Lung (tissue), 12 donors: Measurements from ENCODE around the gene ZNF362. TPM values are rescaled to one million over a fixed set of nuclear protein-coding genes. Genes with fewer than 3 reads are reported as not detected.

Experiments
- ATAC-seq: fragments of 200-7000 bp; cut with Tn5 transposase; one replicate; pipeline ENCODE4 v1.9.1; 2020; ENCODE audit warnings: moderate number of reproducible peaks; ENCODE audit not compliant: insufficient read depth, low FRiP score
- DNase-seq, 3 donors: peaks; one replicate each; pipeline ENCODE4 v3.0.0-alpha.2; 2013 to 2017
- H3K27ac ChIP-seq, 2 donors: one replicate each; pipeline ENCODE4 v1.5.1; 2013; ENCODE audit warnings: mild to moderate bottlenecking in 2 of 2, moderate library complexity in 2 of 2, control low read depth in 1 of 2, inconsistent platforms in 1 of 2, low read depth in 1 of 2, low read length in 1 of 2
- H3K27me3 ChIP-seq, 3 donors: one replicate each; pipeline ENCODE4 v1.5.1; 2013; ENCODE audit warnings: low read length in 2 of 3; ENCODE audit not compliant: control insufficient read depth in 3 of 3, insufficient read depth in 3 of 3
- H3K36me3 ChIP-seq, 4 donors: one replicate each; pipeline ENCODE4 v1.5.1; 2013; ENCODE audit warnings: low read length in 4 of 4, mild to moderate bottlenecking in 1 of 4, moderate library complexity in 1 of 4; ENCODE audit not compliant: control insufficient read depth in 4 of 4, insufficient read depth in 4 of 4
- H3K4me1 ChIP-seq, 5 donors: one replicate each; pipeline ENCODE4 v1.5.1; 2013; ENCODE audit warnings: low read length in 5 of 5, mild to moderate bottlenecking in 2 of 5, moderate library complexity in 1 of 5; ENCODE audit not compliant: control insufficient read depth in 5 of 5, insufficient read depth in 5 of 5
- H3K4me3 ChIP-seq: one replicate; pipeline ENCODE4 v1.5.1; 2013; ENCODE audit warnings: mild to moderate bottlenecking, control low read depth, moderate library complexity
- H3K9ac ChIP-seq, 2 donors: one replicate each; pipeline ENCODE4 v1.5.1; 2013; ENCODE audit warnings: low read length in 2 of 2, control low read depth in 1 of 2; ENCODE audit not compliant: insufficient read depth in 1 of 2
- H3K9me3 ChIP-seq, 4 donors: one replicate each; pipeline ENCODE4 v1.5.1; 2013; ENCODE audit warnings: low read length in 3 of 4, mild to moderate bottlenecking in 1 of 4, moderate library complexity in 1 of 4; ENCODE audit not compliant: control insufficient read depth in 4 of 4, insufficient read depth in 3 of 4
- CTCF ChIP-seq: IDR thresholded peaks from 2 replicates; pipeline ENCODE4 v1.5.1; 2012; ENCODE audit warnings: mild to moderate bottlenecking; ENCODE audit errors: control extremely low read depth, extremely low read depth
- WGBS, 2 donors: extraction: QIAGEN DNeasy Blood & Tissue Kit; methylation state at CpG; one replicate each; pipeline ENCODE4 v1.1.7; 2013; 5-methylcytosine and 5-hydroxymethylcytosine counted together
- polyA plus RNA-seq, 2 donors: library from polyadenylated mRNA; stranded (reverse); fragments of 200-250 nt; gene quantifications; one replicate each; pipeline ENCODE4 v1.2.1, GENCODE V29; 2013
- total RNA-seq, 2 donors: library from RNA; depleted of rRNA in 1 of 2; stranded (reverse); fragments of >200 nt in 1 of 2; gene quantifications; one replicate each; pipeline ENCODE4 v1.2.1, GENCODE V29; 2014 to 2021
- donor health status: control.
- donor health status: control.
- donor health status: Bipolar disorder and iron deficiency.
- donor health status: healthy.
- donor health status: DM: yes; HTN: yes; CAD: no.

ZNF362 gene
- total and polyA plus RNA-seq, 4 donors, result 10.2 to 35.0 (median 16.5) TPM

DNA sequence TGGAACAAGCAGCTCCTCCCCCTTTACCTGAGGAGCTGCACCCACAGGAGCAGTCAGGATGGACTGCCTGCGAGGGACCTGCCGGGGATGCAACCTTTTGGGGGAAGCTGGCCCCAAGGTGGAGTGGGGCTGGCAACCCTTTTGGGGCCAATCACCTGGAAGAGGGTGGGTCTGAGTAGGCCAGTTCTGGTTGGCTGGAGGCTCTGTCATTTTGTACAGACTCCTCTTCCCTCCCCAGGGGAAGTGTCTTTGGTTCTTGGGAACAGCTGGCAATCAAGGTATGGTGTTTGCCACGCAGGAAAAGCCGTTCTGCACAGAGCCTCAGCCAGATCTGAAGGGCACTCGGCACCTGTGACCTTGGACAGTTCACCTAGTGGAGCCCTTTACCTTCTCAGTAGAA is 64.9 kb downstream of the ZNF362 start:
- peaks cover 30 to 37% (median 34%) of the 10 kb centered on the region in 4 donors for H3K36me3 ChIP-seq
- no peaks in the 10 kb centered on the region for H3K27me3 ChIP-seq
- no peaks in the 10 kb centered on the region for H3K4me1 ChIP-seq
- ATAC-seq (no peak), DNase-seq (no peak)
- no peak overlapping the region for H3K4me3 ChIP-seq
- TF ChIP-seq CTCF, result no peak
- H3K9ac ChIP-seq, result no peak overlapping the region
- no peaks in the 10 kb centered on the region for H3K9me3 ChIP-seq
- WGBS, 2 donors, result 86 to 90% methylated on average over 5 of the region's 5 CpGs
- H3K27ac ChIP-seq, result no peak overlapping the region

DNA sequence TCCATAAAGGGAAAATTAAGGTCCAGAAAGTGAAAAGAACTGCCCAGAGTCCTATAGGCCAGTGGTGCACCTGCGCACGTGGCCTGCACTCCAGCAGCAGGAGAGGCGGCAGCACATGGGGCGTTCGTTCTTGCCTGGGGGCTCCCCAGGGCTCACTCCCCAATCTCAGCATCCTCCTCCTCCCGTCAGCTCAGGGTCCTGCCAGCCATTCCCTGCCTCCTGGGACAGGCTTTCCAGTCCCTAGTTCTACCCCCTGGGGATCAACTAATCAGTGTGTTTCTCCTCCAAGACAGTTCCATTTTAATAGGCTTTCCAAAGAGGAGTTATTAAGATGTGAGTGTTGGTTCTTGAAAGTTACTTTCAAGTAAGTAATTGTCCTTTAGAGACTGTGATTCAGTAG is 65.8 kb downstream of the ZNF362 start:
- H3K27me3 ChIP-seq, result no peaks in the 10 kb centered on the region
- H3K9me3 ChIP-seq, result no peaks in the 10 kb centered on the region
- no peak overlapping the region for H3K4me3 ChIP-seq
- H3K27ac ChIP-seq, result no peak overlapping the region
- 88 to 97% methylated on average over 6 of the region's 6 CpGs for WGBS, 2 donors
- H3K4me1 ChIP-seq, result peaks cover 0 to 2% (median 0%) of the 10 kb centered on the region in 5 donors
- no peak for TF ChIP-seq CTCF
- ATAC-seq, result no peak
- no peak for DNase-seq
- no peak overlapping the region for H3K9ac ChIP-seq
- peaks cover 37 to 42% (median 39%) of the 10 kb centered on the region in 4 donors for H3K36me3 ChIP-seq

- Histone ChIP-seq H3K4me3 (no peak overlapping the region), H3K36me3 (peaks cover 40 to 48% (median 47%) of the 10 kb centered on the region in 4 donors), H3K4me1 (peaks cover 0 to 7% (median 0%) of the 10 kb centered on the region in 5 donors), H3K27me3 (no peaks in the 10 kb centered on the region), H3K27ac (no peak overlapping the region), H3K9ac (no peak overlapping the region), H3K9me3 (no peaks in the 10 kb centered on the region)
- DNase-seq (no peak), ATAC-seq (no peak)
- TF ChIP-seq CTCF, result no peak
- WGBS, 2 donors, result 88 to 93% methylated on average over 10 of the region's 10 CpGs
Observed at GRCh38 chr1:33322870-33323585, 66.7 kb downstream of the ZNF362 start.
